Vagina (tissue), 2 donors: ENCODE results near the gene HNRNPH2. TPM values are rescaled to one million over a fixed set of nuclear protein-coding genes. Genes with fewer than 3 reads are reported as not detected.

Experiments used
- DNase-seq, 2 donors: peaks; one replicate each; pipeline ENCODE4 v3.0.0-alpha.2; 2017; ENCODE audit errors: extremely low spot score in 2 of 2
- H3K27ac ChIP-seq: fragments of 200-600 bp; sonication (generic); one replicate; pipeline ENCODE4 v1.5.1; 2019
- H3K27me3 ChIP-seq: fragments of 200-600 bp; sonication (generic); one replicate; pipeline ENCODE4 v1.5.1; 2019
- H3K36me3 ChIP-seq, 2 donors: fragments of 200-600 bp; sonication (generic); one replicate each; pipeline ENCODE4 v1.5.1; 2017 to 2019
- H3K4me1 ChIP-seq: fragments of 200-600 bp; sonication (generic); one replicate; pipeline ENCODE4 v1.5.1; 2019
- H3K4me3 ChIP-seq, 2 donors: fragments of 200-600 bp; sonication (generic); 1 replicate in 1 of 2; 2 replicates in 1 of 2; pipeline ENCODE4 v1.5.1; 2016 to 2019
- H3K9me3 ChIP-seq: fragments of 200-600 bp; sonication (generic); one replicate; pipeline ENCODE4 v1.5.1; 2019
- POLR2A ChIP-seq, 2 donors: fragments of 450-650 bp; IDR thresholded peaks; one replicate each; pipeline ENCODE4 v1.6.1; 2017; ENCODE audit warnings: antibody characterized with exemption in 2 of 2, mild to moderate bottlenecking in 2 of 2, moderate library complexity in 2 of 2
- POLR2AphosphoS5 ChIP-seq, 2 donors: sonication (generic); formaldehyde crosslinking; IDR thresholded peaks; one replicate each; pipeline ENCODE4 v1.9.0; 2017; ENCODE audit warnings: antibody characterized with exemption in 2 of 2, mild to moderate bottlenecking in 2 of 2, low read depth in 1 of 2; ENCODE audit not compliant: insufficient read depth in 1 of 2
- intact Hi-C: fragments of 100-400 bp; cut with DNase I; formaldehyde crosslinking; loops from one replicate; pipeline ENCODE4 v1.15.1; 2023
- total RNA-seq: library from RNA; depleted of rRNA; stranded (reverse); fragments of >200 nt; gene quantifications from one replicate; pipeline ENCODE4 v1.2.3, GENCODE V29; 2016
- TF ChIP-seq, protein P1 (sequence below), 3 experiments: fragments of 450-650 bp in 2 of 3; fragments of 200-600 bp in 1 of 3; sonication (generic) in 1 of 3; IDR thresholded peaks; one replicate each; pipeline ENCODE4 v1.5.1; 2017 to 2019; ENCODE audit warnings: antibody characterized with exemption in 3 of 3, mild to moderate bottlenecking in 2 of 3, moderate library complexity in 2 of 3

Gene HNRNPH2
- total RNA-seq, 1 donor from 2014 or later = 43.2 TPM

DNA sequence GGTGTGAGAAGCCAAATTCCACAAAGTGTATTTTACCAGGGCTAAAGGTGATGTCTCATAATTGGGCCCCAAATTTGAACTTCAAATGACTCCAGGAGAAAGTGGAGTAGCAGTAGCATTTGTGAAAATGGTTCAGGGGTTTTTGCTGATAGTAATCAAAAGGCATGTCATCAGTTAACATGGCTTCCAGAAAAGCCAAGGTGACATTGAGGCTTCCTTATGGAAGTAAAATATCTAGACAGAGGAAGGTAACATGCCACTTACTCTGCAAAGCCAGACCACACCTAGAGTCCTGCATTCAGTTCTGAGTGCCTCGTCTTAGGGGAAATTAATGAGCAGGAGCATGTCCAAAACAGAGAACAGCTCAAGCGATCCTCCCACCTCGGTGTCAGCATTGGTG lies 19.4 kb upstream of the HNRNPH2 start:
- no peak overlapping the region for H3K4me3 ChIP-seq
- peaks cover under 1% of the 10 kb centered on the region for H3K4me1 ChIP-seq
- H3K27me3 ChIP-seq = no peaks in the 10 kb centered on the region
- intact Hi-C loops = no loop called here
- H3K27ac ChIP-seq = no peak overlapping the region
- no peak for DNase-seq
- H3K9me3 ChIP-seq = no peaks in the 10 kb centered on the region
- no peak for TF ChIP-seq POLR2AphosphoS5 (IDR thresholded peaks at IDR 0.05; ENCODE audit: insufficient read depth in 1 of 2, low read depth in 1 of 2)
- TF ChIP-seq, protein P1, sequence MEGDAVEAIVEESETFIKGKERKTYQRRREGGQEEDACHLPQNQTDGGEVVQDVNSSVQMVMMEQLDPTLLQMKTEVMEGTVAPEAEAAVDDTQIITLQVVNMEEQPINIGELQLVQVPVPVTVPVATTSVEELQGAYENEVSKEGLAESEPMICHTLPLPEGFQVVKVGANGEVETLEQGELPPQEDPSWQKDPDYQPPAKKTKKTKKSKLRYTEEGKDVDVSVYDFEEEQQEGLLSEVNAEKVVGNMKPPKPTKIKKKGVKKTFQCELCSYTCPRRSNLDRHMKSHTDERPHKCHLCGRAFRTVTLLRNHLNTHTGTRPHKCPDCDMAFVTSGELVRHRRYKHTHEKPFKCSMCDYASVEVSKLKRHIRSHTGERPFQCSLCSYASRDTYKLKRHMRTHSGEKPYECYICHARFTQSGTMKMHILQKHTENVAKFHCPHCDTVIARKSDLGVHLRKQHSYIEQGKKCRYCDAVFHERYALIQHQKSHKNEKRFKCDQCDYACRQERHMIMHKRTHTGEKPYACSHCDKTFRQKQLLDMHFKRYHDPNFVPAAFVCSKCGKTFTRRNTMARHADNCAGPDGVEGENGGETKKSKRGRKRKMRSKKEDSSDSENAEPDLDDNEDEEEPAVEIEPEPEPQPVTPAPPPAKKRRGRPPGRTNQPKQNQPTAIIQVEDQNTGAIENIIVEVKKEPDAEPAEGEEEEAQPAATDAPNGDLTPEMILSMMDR (IDR thresholded peaks at IDR 0.05) = no peak
- TF ChIP-seq POLR2A (IDR thresholded peaks at IDR 0.05) = no peak
- H3K36me3 ChIP-seq = no peaks in the 10 kb centered on the region

DNA sequence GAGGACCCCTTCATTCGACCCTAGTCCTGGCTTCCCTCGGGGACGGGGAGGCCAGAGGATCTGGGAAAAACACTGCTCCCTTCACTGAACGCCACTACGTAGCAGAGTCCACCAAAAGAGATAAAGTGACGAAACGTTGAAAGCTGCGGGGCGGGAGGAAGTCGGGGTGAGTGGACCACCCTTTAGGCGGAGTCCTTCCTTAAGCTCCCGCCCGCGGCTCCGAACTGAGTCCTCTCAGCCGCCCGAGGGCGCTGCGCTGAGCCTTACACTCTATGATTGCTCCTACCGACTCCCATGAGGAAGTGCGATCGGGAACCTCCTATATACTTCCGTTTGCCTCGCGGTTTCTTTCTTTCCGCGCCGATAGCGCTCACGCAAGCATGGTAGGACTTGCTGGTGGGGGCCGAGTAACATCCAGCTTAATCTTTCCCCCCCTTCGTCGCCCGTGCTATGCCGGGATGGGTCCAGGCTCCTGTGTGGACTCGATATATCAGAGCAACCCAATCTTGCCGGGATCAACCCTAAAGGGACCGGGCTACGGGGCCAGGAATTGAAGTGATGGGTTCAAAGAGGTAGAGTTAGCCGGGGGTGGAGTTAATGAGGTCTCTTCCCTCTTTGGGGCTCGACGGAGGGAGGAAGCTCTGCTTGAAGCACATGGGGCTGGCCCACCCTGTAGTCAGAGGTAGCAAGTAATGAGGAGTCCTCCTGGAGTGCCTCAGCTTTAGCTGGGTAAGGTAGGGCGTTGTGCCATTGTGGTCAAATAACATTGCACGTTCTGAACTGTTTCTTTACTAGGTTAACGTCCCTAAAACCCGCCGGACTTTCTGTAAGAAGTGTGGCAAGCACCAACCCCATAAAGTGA lies 17.1 kb upstream of the HNRNPH2 start, which contains the start of gene RPL36A:
Gene RPL36A (plus strand): TSS at position 348 of the 862 bp plus-strand sequence. CDS start 33 bp downstream, at position 381.
- no peak for DNase-seq
- H3K27ac ChIP-seq = peak within 1 kb of the TSS; percentile 80
- H3K27me3 ChIP-seq = no peaks in the 10 kb centered on the region
- no peaks in the 10 kb centered on the region for H3K36me3 ChIP-seq
- TF ChIP-seq POLR2AphosphoS5 (IDR thresholded peaks at IDR 0.05; ENCODE audit: insufficient read depth in 1 of 2, low read depth in 1 of 2) (peak; percentile 85 to 93), POLR2A (IDR thresholded peaks at IDR 0.05) (peak in 1 of 2 donors; percentile 62)
- TF ChIP-seq, protein P1 (IDR thresholded peaks at IDR 0.05) = peak; percentile 6 to 54 (median 47)
- intact Hi-C loops = no loop called here
- H3K9me3 ChIP-seq = no peaks in the 10 kb centered on the region
- peak within 1 kb of the TSS; percentile 49 to 51 for H3K4me3 ChIP-seq
- H3K4me1 ChIP-seq = peaks cover 4% of the 10 kb centered on the region

DNA sequence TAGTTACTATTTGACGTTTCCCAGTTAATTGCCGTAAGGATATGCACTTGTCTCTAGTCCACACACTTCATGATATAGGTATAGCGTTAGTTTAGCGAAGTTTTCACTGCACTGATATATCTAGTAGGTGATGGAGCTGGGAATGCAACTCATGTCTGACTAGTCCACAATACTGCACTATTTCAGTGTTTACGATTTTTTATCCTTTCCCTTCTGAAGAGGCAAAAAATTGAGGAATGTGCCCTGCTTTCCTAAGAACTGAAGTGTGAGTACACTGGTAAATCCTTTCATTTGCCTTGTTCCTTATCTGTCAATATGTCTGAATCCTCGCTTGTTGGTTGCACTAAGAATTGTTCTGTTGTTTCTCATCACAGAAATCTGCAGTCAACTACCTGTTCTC lies 16.2 kb upstream of the HNRNPH2 start:
- TF ChIP-seq, protein P1 (IDR thresholded peaks at IDR 0.05) = no peak
- no peak for TF ChIP-seq POLR2AphosphoS5 (IDR thresholded peaks at IDR 0.05; ENCODE audit: insufficient read depth in 1 of 2, low read depth in 1 of 2)
- TF ChIP-seq POLR2A (IDR thresholded peaks at IDR 0.05) = no peak
- Histone ChIP-seq H3K4me1 (peaks cover 4% of the 10 kb centered on the region), H3K4me3 (peak overlapping the region; percentile 49 to 51), H3K9me3 (no peaks in the 10 kb centered on the region), H3K27ac (peak overlapping the region; percentile 80), H3K36me3 (no peaks in the 10 kb centered on the region), H3K27me3 (no peaks in the 10 kb centered on the region)
- intact Hi-C loops = no loop called here
- DNase-seq = no peak

DNA sequence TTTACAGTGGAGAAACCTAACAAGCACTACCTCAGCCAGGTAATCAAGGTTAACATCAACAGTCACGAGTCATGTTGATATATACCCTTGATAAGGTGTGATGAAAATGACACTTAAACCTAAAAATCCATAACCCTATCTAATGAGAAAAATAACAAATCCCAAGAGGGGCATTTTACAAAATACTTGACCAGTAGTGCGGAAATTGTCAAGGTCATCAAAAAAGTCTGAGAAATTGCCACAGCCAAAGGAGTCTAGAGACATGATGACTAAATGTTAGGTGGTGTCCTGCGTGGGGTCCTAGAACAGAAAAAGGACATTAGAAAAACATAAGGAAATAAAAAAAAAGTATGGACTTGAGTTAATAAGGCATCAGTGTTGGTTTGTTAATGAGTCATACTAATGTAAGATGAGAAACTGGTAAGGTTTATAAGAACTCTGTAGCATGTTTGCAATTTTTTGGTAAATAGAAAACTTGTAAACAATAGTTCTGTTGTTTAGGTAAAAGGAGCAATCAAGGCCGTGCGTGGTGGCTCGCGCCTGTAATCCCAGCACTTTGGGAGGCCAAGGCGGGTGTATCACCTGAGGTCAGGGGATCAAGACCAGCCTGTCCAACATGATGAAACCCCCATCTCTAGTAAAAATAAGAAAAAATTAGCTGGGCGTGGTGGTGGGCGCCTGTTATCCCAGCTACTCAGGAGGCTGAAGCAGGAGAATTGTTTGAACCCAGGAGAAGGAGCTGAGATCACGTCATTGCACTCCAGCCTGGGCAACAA lies 14.3 kb upstream of the HNRNPH2 start:
- Histone ChIP-seq H3K27me3 (no peaks in the 10 kb centered on the region), H3K27ac (no peak overlapping the region), H3K4me1 (peaks cover 4% of the 10 kb centered on the region), H3K4me3 (no peak overlapping the region), H3K36me3 (no peaks in the 10 kb centered on the region), H3K9me3 (no peaks in the 10 kb centered on the region)
- no peak for TF ChIP-seq POLR2A (IDR thresholded peaks at IDR 0.05)
- TF ChIP-seq, protein P1 (IDR thresholded peaks at IDR 0.05) = no peak
- no peak for TF ChIP-seq POLR2AphosphoS5 (IDR thresholded peaks at IDR 0.05; ENCODE audit: insufficient read depth in 1 of 2, low read depth in 1 of 2)
- no peak for DNase-seq
- intact Hi-C loops = no loop called here
